HG03103 (cell line): ENCODE results near the gene FMR1NB.

Experiments used
- ATAC-seq: cut with Tn5 transposase; IDR thresholded peaks from one replicate; pipeline ENCODE4 v1.9.1; 2021; ENCODE audit warnings: low read depth; ENCODE audit not compliant: unreplicated experiment

Gene FMR1NB

DNA sequence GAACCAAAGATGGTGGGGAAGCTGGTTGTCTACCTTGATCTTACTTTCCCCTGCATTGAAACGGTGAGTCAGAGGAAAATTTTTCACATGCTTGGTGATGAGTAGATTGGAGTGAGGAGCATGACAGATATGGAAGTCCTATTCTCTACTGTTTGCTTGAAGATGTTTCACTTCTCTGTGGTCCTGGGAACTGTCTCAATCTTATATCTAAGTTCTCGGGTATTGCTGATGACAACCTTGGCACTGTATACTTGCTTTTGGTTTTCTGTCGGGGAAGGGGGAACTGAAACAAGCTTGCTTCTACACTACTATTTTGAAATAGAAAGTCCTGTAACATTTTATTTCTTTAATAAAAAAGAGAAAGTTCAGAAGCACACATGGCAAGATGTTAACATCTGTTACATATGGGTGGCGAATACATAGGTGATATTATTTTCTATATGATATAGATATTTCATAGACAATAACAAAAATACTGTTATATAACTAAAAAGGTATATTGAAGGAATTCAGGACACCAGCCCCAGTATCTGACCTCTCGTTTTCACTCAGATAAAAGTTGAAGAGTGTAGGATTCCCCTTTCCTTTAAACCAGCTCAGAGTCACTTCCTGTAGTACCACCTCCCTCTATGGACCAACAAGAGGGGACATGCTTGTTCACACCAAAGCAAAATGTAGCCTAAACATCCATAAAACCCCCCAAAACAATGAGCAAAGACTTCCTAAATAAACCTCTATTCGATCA, 88.8 kb downstream of the FMR1NB start:
- ATAC-seq = peak; percentile 99

DNA sequence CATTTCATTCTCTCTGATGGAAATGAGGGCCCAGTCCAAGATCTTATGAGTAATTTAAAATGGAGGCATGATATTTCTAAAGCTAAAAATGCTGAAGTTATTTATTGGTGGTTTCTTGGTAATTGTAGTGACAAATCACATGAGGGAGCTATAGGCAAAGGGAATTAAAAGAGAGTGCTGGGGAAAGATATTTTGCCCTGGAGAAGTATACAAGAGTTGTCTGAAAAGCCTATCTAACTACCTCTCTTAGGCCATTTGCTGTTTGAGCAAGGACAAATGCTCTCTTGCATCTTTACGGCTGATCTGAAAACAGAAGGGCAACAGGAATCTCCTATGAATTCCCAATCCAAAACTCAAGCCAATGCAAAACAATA, 89.4 kb downstream of the FMR1NB start:
- ATAC-seq = no peak
